BJ (cell line): ENCODE measurements around the gene MED26. TPM values are rescaled to one million over a fixed set of nuclear protein-coding genes. Genes with fewer than 3 reads are reported as not detected.
A peak's percentile ranks its signal among the peaks of the same experiment; 100 is the strongest.

ENCODE experiments used
- CTCF ChIA-PET: fragments of 350-600 bp; formaldehyde crosslinking; extraction: SDS; loops from one replicate; lab custom pipeline; 2021; ENCODE audit warnings: antibody characterized with exemption, inconsistent platforms; lab: Yijun Ruan, JAX
- POLR2A ChIA-PET: fragments of 300-600 bp; sonication (Branson Sonifier 250); formaldehyde crosslinking; extraction: SDS; loops from one replicate; lab custom pipeline; 2021; ENCODE audit warnings: antibody characterized with exemption; lab: Charles Lee
- DNase-seq: peaks from one replicate; pipeline ENCODE4 v3.0.0-alpha.2; 2011; ENCODE audit warnings: low read depth
- H3K27me3 ChIP-seq: 2 replicates; pipeline ENCODE4 v1.6.0; 2011; ENCODE audit warnings: low read length; ENCODE audit not compliant: control insufficient read depth, insufficient read depth
- H3K36me3 ChIP-seq: 2 replicates; pipeline ENCODE4 v1.5.1; 2011; ENCODE audit warnings: low read length; ENCODE audit not compliant: control insufficient read depth, insufficient read depth
- H3K4me3 ChIP-seq: 2 replicates; pipeline ENCODE4 v1.5.1; 2011; ENCODE audit warnings: low read depth, mild to moderate bottlenecking, control low read depth, low read length
- polyA plus RNA-seq: library from polyadenylated mRNA; depleted of rRNA; stranded (reverse); fragments of >200 nt; gene quantifications from 2 replicates; pipeline ENCODE4 v1.2.3, GENCODE V29; 2011
- TF ChIP-seq, protein P1 (sequence below): IDR thresholded peaks from 2 replicates; pipeline ENCODE4 v1.5.1; 2011; ENCODE audit warnings: low read depth, mild to moderate bottlenecking, control low read depth, inconsistent platforms, low read length, moderate library complexity; ENCODE audit not compliant: insufficient read depth

MED26 gene
- polyA plus RNA-seq, 1 experiment: 3.9 TPM

DNA sequence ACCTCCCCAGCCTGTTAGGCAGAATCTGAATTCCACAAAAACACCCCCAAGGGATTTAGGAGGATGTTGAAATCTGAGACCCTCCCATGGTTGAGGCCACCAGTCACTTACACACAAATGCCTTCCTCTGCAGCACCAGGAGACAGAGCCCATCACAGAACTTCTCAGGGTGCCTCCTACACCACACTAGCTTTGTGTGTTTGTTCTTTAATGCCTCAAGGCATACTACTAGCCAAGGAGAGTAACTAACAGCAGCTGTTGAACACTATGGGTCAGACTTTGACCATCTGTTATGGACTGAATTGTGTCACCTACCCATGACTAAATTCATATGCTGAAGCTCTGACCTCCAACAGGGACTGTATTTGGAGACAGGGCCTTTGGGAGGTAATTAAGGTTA, 9.5 kb upstream of the MED26 start:
- peaks cover 12% of the 10 kb centered on the region for H3K36me3 ChIP-seq
- CTCF ChIA-PET: no interaction called here
- no peak overlapping the region for H3K4me3 ChIP-seq
- no peaks in the 10 kb centered on the region for H3K27me3 ChIP-seq
- POLR2A ChIA-PET: no interaction called here
- DNase-seq: no peak
- TF ChIP-seq, protein P1, sequence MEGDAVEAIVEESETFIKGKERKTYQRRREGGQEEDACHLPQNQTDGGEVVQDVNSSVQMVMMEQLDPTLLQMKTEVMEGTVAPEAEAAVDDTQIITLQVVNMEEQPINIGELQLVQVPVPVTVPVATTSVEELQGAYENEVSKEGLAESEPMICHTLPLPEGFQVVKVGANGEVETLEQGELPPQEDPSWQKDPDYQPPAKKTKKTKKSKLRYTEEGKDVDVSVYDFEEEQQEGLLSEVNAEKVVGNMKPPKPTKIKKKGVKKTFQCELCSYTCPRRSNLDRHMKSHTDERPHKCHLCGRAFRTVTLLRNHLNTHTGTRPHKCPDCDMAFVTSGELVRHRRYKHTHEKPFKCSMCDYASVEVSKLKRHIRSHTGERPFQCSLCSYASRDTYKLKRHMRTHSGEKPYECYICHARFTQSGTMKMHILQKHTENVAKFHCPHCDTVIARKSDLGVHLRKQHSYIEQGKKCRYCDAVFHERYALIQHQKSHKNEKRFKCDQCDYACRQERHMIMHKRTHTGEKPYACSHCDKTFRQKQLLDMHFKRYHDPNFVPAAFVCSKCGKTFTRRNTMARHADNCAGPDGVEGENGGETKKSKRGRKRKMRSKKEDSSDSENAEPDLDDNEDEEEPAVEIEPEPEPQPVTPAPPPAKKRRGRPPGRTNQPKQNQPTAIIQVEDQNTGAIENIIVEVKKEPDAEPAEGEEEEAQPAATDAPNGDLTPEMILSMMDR: no peak

DNA sequence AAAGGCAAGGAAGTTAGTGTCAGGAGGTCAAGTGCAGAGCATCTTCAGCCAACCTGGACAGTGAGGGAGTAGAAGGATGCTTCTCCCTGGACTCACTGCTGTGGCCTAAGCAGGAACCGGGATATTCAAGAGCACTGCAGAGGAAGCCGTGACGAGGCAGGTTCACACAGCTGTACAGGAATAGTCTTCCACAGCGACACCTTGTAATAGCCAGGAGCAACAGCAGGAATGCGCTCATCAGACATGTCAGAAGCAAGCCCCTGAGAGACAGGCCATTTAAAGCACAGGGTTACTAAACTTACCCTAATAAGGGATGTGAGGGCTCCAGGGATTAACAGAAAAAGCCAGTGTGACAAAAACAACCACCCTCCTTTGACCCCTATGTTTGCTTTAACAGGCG, 3.5 kb upstream of the MED26 start:
- H3K27me3 ChIP-seq: no peaks in the 10 kb centered on the region
- CTCF ChIA-PET: no interaction called here
- H3K36me3 ChIP-seq: peaks cover 6% of the 10 kb centered on the region
- no peak overlapping the region for H3K4me3 ChIP-seq
- TF ChIP-seq, protein P1: no peak
- DNase-seq: no peak
- POLR2A ChIA-PET: no interaction called here

DNA sequence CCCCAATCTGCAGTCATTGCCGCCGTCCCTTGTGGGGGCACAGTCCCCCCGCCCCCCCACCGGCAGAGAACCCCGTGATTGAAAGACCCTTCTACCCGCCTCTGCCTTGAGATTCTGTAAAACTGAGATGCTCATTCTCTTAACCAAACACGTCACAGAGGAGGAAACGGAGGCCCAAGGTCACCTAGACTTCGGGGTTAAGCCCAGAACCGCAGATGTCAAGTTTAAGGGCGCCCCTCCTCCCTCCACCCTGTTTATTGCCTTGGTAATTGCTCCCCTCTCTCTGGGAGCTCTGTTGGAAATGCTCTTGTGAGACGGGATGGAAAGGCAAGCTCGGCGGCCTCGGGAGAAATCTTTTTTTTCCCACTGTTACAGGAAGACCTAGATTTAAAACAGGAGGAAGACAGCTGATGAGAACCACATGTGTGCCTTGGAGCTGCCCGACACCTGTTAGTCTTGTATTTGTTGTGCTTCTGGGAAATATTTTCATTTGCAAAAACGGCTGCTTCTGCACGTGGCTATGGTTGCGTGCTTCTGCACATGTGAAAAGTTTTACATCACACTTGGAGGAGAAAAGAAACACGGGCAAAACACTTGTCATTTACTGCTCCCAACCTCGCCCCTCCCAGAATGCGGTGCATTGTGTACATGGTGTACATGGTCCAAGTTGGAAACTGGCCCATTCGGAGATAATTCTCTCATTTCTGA, 1.1 kb upstream of the MED26 start:
- peak; percentile 67 for DNase-seq
- CTCF ChIA-PET: interaction anchor here (1.1 kb wide), 1 partner anchor 212 kb away, joined by 3 read pairs; no protein-coding TSS in a partner anchor
- POLR2A ChIA-PET: interaction anchor here (0.7 kb wide), 1 partner anchor 47 kb away, joined by 3 read pairs; no protein-coding TSS in a partner anchor
- Histone ChIP-seq H3K4me3 (peak overlapping the region; percentile 74), H3K36me3 (peaks cover 5% of the 10 kb centered on the region), H3K27me3 (no peaks in the 10 kb centered on the region)
- TF ChIP-seq, protein P1: no peak

DNA sequence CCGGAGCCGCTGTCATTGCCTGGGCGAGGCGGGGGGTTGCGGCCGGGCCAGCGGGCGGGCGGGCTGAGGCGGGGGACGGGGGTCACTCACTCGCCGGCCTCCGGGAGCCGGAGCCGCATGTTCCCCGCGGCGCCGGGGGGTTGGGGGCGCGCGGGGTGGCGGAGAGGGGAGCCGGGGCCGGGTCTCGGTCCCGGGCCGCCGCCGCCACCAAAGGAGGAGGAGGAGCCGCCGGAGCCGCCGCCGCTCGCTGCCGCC, 149 bp downstream of the MED26 start:
- ChIA-PET POLR2A (interaction anchor here (0.6 to 0.8 kb wide), 5 partner anchors 27 to 782 kb away, joined by 3 to 6 read pairs (median 3); partner anchors contain the start of gene SMIM7), CTCF (interaction anchor here (1.1 kb wide), 1 partner anchor 38 kb away, joined by 4 read pairs; no protein-coding TSS in a partner anchor)
- Histone ChIP-seq H3K27me3 (no peaks in the 10 kb centered on the region), H3K36me3 (peaks cover 5% of the 10 kb centered on the region), H3K4me3 (peak overlapping the region; percentile 98)
- DNase-seq: no peak
- TF ChIP-seq, protein P1: no peak

DNA sequence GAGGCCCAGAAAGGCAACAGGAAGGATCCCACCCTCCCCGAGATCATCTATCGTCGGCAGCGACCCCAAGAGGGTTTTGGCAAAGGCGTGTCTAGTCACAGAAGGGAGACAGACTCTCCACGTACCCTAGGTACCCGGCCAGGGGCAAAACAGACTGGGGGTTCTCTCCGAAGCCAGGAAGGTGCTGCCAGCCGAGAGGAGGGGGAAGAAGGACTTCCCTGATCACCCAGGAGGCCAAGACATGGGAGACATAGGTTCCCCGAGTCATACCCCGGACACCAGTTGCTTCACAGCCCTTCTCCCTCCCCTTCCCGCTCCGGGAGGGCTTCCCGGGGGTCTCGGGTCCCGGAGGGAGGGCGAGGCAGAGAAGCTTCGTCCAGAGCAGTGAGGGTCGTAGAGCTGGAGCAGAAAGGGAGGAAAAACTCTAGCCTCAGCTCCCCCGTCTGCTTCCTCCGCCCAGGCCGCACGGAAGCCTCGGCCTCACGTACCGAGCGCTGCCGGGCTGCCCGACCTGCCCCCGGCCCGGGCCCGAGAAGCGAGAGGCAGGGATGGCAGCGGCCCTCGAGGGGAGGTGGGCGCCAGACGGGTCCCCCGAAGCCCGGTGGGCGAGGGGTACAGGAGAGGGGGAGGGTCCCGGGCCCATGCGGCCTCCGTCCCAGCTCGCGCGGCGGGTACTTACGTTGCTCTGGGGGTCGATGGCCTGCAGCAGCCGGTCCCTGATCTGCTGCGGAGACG, 644 bp downstream of the MED26 start:
- Histone ChIP-seq H3K36me3 (peaks cover 5% of the 10 kb centered on the region), H3K4me3 (peak overlapping the region; percentile 98), H3K27me3 (no peaks in the 10 kb centered on the region)
- ChIA-PET CTCF (interaction anchor here (1.1 kb wide), 1 partner anchor 37 kb away, joined by 4 read pairs; no protein-coding TSS in a partner anchor), POLR2A (interaction anchor here (0.6 to 0.8 kb wide), 2 partner anchors 28 to 33 kb away, joined by 3 to 6 read pairs; partner anchors contain the start of gene SMIM7)
- DNase-seq: no peak
- TF ChIP-seq, protein P1: no peak
